ENCODE results near the gene RAD18.

- TF ChIP-seq POLR2AphosphoS5 (IDR thresholded peaks at IDR 0.05; ENCODE audit: borderline replicate concordance, low read depth, low read length) (no peak), EZH2 (IDR thresholded peaks at IDR 0.05) (no peak)
These were observed 44.7 kb upstream of the RAD18 start for GRCh38 chr3:9007928-9008327.

Measured in SK-N-MC (cell line).